GM12872 (cell line): ENCODE measurements around the gene CNOT6L.

ENCODE experiments used
- CTCF ChIP-seq: IDR thresholded peaks from 3 replicates; pipeline ENCODE4 v1.5.1; 2011; ENCODE audit warnings: low read depth, mild to moderate bottlenecking, low read length, moderate library complexity; ENCODE audit not compliant: insufficient read depth

Gene CNOT6L

GRCh38 chr4:77852892-77853495, 33.8 kb upstream of the CNOT6L start:
- TF ChIP-seq CTCF = no peak

GRCh38 chr4:77849278-77849965, 30.3 kb upstream of the CNOT6L start:
- TF ChIP-seq CTCF = no peak

DNA sequence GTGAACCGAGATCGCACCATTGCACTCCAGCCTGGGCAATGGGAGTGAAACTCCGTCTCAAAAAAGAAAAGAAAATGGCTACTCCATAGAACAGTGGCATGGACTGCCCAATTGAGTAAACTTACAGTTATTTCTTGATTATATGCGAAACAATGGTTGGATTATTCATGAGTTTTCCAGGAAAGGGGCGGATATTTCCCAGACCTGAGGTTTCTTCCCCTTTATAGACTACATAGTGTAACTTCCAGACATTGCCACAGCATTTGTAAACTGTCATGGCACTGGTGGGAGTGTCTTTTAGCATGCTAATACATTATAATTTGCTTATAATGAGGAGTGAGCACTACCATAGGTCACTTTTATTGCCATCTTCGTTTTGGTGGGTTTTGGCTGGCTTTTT, 29.3 kb upstream of the CNOT6L start:
- TF ChIP-seq CTCF = no peak

DNA sequence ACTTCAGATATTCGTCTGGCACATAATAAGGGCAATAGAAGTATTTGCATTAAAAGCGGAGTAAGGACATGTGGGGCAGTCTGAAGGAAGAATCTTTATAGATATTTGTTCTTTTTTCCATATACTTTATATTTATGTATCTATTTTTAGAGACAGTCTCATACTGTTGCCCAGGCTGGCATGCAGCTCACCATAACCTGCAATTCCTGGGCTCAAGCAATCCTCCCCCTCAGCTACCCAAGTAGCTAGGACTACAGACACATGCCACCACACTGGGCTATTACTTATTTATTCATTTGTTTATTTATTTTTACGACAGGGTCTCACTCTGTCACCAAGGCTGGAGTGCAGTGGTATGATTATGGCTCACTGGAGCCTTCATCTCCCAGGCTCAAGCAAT, 26.8 kb upstream of the CNOT6L start:
- TF ChIP-seq CTCF = no peak

DNA sequence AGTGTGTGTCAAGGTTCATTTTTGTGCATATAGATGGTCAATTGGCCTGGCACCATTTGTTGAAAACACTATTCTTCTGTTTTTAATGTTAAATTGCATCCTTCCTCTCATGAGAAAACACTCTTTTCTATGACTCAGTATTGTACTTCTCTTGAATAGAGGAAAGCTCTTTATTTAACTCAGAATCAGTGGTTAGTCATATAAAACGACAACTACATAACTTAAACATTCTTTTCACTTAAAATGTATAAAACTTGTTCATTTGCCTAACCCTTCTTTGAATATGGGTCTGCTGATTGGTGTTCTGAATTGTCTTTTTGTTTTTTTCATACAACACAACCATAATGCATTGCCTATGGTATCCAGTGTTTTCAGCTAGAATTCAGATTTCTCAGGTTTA, 26.2 kb upstream of the CNOT6L start:
- TF ChIP-seq CTCF = no peak

DNA sequence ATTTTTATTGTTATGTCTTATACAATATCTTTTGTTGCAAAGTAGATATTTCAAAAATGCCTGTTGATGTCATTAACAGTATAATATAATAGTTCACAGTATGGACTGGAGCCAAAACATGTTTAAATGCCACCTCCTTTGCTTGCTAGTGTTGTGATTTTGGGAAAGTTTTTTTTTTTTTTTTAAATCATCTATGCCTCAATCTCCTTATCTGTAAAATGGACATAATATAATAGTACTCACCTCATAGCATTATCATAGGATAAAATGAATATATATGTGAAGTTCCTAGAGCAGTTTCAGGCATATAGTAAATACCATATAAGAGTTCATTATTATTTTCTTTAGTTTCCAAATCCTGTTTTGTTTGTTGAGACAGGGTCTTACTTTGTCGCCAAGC, 25.2 kb upstream of the CNOT6L start:
- TF ChIP-seq CTCF = no peak

DNA sequence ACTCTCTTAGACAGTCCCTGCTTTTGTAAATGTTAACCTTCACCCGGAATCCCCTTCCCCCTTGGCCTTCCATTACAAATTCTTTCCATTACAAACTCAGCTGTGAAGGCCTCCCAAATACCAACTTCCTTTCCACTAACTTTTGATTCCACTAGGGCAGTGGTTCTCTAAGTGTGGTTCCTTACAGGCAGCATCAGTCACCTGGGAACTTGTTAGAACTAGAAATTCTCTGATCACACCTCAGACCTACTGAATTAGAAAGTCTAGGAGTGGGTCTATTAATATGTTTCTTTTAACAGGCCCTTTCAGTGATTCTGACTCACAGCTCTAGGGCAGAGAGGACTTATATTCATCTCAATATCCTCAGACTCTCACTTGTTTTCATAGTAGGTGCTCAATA, 24.5 kb upstream of the CNOT6L start:
- no peak for TF ChIP-seq CTCF
